Measurements from ENCODE around the gene SPDL1.
A peak's percentile ranks its signal among the peaks of the same experiment; 100 is the strongest.

Gene SPDL1, protein sequence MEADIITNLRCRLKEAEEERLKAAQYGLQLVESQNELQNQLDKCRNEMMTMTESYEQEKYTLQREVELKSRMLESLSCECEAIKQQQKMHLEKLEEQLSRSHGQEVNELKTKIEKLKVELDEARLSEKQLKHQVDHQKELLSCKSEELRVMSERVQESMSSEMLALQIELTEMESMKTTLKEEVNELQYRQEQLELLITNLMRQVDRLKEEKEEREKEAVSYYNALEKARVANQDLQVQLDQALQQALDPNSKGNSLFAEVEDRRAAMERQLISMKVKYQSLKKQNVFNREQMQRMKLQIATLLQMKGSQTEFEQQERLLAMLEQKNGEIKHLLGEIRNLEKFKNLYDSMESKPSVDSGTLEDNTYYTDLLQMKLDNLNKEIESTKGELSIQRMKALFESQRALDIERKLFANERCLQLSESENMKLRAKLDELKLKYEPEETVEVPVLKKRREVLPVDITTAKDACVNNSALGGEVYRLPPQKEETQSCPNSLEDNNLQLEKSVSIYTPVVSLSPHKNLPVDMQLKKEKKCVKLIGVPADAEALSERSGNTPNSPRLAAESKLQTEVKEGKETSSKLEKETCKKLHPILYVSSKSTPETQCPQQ

GRCh38 chr5:169583424-169584220 is at the start of gene SPDL1:
TSS of gene SPDL1 (plus strand) at chr5:169583773. CDS start at chr5:169588417, 4,644 bp downstream.
- peak; percentile 97 for DNase-seq

GRCh38 chr5:169534311-169534880 is 49.2 kb upstream of the SPDL1 start:
- DNase-seq, result no peak

DNA sequence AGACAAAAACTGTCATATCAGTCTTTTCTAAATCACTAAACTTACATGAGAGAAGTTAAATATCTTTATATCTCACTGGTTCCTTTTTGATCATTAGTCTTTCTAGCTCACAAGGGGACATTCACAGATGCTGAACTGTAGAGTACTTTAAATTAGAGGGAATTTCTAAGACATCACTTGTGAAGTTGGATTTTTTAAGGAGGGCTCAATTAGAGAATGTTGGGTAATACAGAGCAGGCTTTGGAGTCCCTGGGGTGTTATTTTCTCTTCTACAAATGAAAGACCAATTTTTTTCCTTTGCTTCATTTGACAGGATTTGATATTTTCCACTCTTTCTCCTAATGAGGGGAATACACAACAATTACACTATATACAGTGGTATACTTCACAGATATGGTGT is 48.6 kb upstream of the SPDL1 start:
- no peak for DNase-seq

GRCh38 chr5:169538944-169539343 is 44.6 kb upstream of the SPDL1 start:
- DNase-seq, result no peak

DNA sequence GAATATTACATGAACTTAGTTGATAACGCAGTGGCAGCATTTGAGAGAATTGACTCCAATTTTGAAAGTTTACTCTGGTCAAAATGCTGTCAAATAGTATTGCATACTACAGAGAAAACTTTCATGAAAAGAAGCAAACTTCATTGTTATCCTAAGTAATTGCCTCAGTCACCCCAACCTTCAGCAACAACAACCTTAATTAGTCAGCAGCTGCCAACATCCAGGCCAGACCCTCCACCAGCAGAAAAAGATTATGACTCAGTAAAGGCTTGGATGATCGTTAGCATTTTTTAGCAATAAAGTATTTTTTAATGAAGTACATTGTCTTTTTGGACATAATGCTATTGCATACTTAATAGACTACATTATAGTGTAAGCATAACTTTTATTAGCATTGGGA is 40.8 kb upstream of the SPDL1 start:
- no peak for DNase-seq

DNA sequence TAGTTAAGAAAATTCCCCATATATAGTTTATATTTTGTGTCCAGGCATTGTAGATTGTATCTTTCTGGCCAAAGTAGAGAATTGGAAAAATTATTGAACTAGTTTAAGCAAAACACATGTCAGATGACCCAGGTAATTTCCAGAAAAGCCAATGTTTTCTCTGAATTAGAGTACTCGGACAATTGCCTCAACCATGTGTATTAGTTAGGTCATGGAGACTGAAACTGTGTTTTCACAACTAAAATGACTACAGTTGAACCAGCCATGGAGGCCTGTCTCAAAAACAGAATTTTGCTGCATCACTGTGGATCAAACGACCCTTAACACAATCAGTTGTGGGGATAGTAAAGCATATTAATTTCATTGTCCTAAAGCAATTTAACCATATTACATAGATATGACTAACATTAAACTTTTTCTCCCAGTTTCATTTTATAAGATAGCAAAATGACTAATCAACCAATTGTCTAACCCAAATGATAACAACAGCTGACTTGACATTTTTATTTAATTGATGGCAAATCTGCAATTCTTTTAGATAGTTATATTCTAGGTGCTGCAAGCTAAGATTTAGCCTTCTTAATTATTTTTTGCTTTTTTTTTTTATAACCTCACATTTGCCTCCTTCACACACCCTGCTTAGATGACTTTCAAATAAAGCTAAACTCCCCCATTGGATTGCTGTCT is 39.2 kb upstream of the SPDL1 start:
- no peak for DNase-seq

GRCh38 chr5:169545762-169546161 is 37.8 kb upstream of the SPDL1 start:
- DNase-seq, result no peak

GRCh38 chr5:169546346-169546745 is 37.2 kb upstream of the SPDL1 start:
- DNase-seq, result no peak

GRCh38 chr5:169547508-169547907 is 36.1 kb upstream of the SPDL1 start:
- no peak for DNase-seq

- no peak for DNase-seq
Measured at GRCh38 chr5:169548315-169548714, 35.3 kb upstream of the SPDL1 start.

- no peak for DNase-seq
Measured at GRCh38 chr5:169549453-169550100, 34.0 kb upstream of the SPDL1 start.

DNA sequence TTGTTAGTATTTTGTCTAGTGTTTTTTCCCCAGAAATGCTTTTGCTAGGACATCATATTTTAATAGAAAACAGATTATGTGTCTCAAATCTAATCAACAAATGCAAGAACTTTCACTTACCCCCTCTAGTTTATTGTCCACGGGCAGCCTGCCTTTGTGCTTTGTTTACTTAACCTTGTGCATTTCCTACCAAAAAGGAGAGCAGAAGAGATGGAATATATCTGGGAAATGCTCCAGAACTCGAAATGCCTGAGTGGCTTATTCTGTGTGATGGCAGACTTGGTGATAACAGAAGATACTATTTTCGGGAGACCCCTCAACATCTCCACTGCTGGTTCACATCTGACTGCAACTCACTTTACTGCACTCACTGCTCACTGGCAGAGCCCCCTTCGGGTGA is 33.3 kb upstream of the SPDL1 start:
- DNase-seq, result no peak

DNA sequence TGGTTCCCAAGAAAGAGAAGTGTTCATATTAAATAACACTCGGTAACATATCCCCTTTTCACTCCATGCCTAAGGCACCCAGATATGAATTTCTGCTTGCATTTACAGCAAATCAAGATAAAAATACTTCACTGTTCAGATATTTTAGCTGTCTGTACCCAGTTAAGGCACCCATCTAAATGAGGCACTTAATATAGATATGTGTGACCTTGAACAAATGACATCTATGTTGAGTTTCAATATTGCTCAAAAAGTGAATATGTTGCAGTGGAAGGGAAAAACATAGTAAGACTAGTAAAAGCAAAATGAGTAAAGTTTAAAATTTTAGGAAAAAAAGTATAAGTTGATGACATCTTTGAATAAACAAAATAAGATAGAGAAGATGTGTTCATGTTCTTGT is 32.4 kb upstream of the SPDL1 start:
- DNase-seq, result no peak

- no peak for DNase-seq
Measured at GRCh38 chr5:169551696-169552095, 31.9 kb upstream of the SPDL1 start.

GRCh38 chr5:169554251-169554650 is 29.3 kb upstream of the SPDL1 start:
- DNase-seq, result no peak

DNA sequence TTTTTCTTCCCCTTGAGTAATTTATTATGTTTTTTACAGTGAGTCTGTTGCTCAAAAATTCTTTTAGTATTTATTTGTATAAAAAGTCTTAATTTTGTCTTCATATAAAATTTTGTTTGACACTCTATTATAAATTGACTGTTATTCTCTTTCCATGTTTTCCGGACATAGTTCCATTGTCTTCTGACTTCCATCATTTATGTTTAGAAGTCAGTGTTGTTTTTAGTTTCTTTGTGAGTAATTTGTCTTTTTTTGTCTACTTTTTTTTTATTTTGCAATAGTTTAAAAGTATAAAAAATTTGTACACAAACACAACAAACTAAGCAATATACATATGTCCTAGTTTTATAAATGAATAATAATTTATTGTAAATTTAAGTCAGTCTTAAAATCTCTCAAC is 25.7 kb upstream of the SPDL1 start:
- DNase-seq, result no peak

GRCh38 chr5:169561893-169562292 is 21.7 kb upstream of the SPDL1 start:
- no peak for DNase-seq

- no peak for DNase-seq
Measured at GRCh38 chr5:169563369-169563768, 20.2 kb upstream of the SPDL1 start.

DNA sequence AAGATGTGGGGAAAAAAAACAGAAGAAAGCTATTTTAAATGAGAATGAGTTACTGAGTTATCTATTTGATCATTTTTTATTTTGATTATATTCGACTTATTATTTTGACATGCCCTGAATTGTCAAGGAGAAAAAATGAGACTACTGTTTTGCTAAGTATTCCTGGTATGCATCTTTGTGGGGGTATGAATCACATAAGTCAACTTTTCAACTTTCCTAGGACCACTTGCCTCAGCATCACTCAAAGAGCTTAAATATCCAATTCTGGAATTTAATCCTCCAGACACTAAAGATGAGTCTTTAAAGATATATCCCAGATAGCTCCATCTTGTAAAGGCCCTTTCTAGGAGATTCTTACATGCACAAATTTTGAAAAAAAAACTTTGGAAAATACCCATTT is 17.4 kb upstream of the SPDL1 start:
- no peak for DNase-seq

DNA sequence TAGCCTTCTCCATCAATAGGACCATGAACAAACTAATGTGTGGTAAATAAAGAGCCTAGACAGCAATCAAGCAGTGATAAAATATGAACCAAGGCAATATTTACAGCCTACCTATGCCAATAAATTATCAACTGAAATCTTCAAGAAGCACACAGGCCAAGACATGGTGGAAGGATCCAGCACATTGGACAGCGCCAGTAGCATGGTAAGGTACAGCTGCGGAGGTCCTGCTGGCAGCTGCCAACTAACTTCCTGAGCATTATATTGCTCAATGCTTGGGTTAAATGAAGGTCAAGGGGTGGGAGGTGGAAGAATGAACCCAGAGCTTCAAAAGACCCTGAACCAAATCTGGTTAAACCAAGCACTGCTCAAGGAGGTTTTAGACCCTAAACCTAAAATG is 16.5 kb upstream of the SPDL1 start:
- DNase-seq, result no peak

- DNase-seq, result no peak
Measured at GRCh38 chr5:169569513-169569912, 14.1 kb upstream of the SPDL1 start.

GRCh38 chr5:169571355-169571754 is 12.2 kb upstream of the SPDL1 start:
- no peak for DNase-seq
